SKM-1 treated with dmso at 0.1 percent for 144 hours (cell line): ENCODE measurements around the gene MVB12B.

Experiments used
- DNase-seq: peaks from one replicate; lab custom pipeline; 2025; ENCODE audit not compliant: unreplicated experiment; lab: John Stamatoyannopoulos, UW

MVB12B gene

GRCh38 chr9:126401581-126401980 is 75.0 kb downstream of the MVB12B start:
- no peak for DNase-seq

GRCh38 chr9:126403397-126403796 is 76.8 kb downstream of the MVB12B start:
- peak; percentile 1 for DNase-seq

GRCh38 chr9:126404459-126404858 is 77.8 kb downstream of the MVB12B start:
- DNase-seq = no peak

- no peak for DNase-seq
Observed at GRCh38 chr9:126406075-126406667, 79.5 kb downstream of the MVB12B start.

GRCh38 chr9:126407114-126407870 is 80.7 kb downstream of the MVB12B start:
- DNase-seq = no peak

GRCh38 chr9:126408004-126408403 is 81.4 kb downstream of the MVB12B start:
- no peak for DNase-seq

GRCh38 chr9:126410229-126410628 is 83.6 kb downstream of the MVB12B start:
- DNase-seq = no peak

GRCh38 chr9:126411225-126411947 is 84.8 kb downstream of the MVB12B start:
- DNase-seq = no peak

- DNase-seq = no peak
Observed at GRCh38 chr9:126411948-126412284, 85.3 kb downstream of the MVB12B start.

GRCh38 chr9:126412905-126413304 is 86.3 kb downstream of the MVB12B start:
- no peak for DNase-seq

- peak; percentile 2 for DNase-seq
Observed at GRCh38 chr9:126413391-126414068, 86.9 kb downstream of the MVB12B start.

GRCh38 chr9:126415741-126416370 is 89.2 kb downstream of the MVB12B start:
- no peak for DNase-seq

- DNase-seq = no peak
Observed at GRCh38 chr9:126417043-126417442, 90.4 kb downstream of the MVB12B start.

- no peak for DNase-seq
Observed at GRCh38 chr9:126417684-126418083, 91.1 kb downstream of the MVB12B start.

GRCh38 chr9:126418608-126419007 is 92.0 kb downstream of the MVB12B start:
- DNase-seq = no peak

- DNase-seq = no peak
Observed at GRCh38 chr9:126419475-126419874, 92.8 kb downstream of the MVB12B start.

GRCh38 chr9:126420135-126420534 is 93.5 kb downstream of the MVB12B start:
- no peak for DNase-seq

- no peak for DNase-seq
Observed at GRCh38 chr9:126420643-126421564, 94.3 kb downstream of the MVB12B start.

- no peak for DNase-seq
Observed at GRCh38 chr9:126421567-126422428, 95.2 kb downstream of the MVB12B start.
